Transverse colon (tissue), 3 donors: Measurements from ENCODE around the gene GRAMD1C.

Source experiments
- CTCF ChIP-seq, 5 experiments: fragments of 200-600 bp in 3 of 5; fragments of 450-650 bp in 2 of 5; sonication (generic) in 3 of 5; IDR thresholded peaks; 1 replicate in 2 of 5; 2 replicates in 3 of 5; pipeline ENCODE4 v1.5.1; 2016 to 2017; ENCODE audit warnings: antibody characterized with exemption in 5 of 5, inconsistent platforms in 3 of 5, mild to moderate bottlenecking in 2 of 5, moderate library complexity in 1 of 5
- POLR2A ChIP-seq: fragments of 450-650 bp; IDR thresholded peaks from one replicate; pipeline ENCODE4 v1.6.1; 2016; ENCODE audit warnings: antibody characterized with exemption, mild to moderate bottlenecking, moderate library complexity

GRCh38 chr3:113906568-113907140 lies 68.1 kb downstream of the GRAMD1C start:
- no peak for TF ChIP-seq CTCF (IDR thresholded peaks at IDR 0.05)
- no peak for TF ChIP-seq POLR2A
